Activated T-helper 1 cell treated with anti-CD3 and anti-CD28 coated beads, Interleukin-12 subunit alpha, Interleukin-12 subunit beta, Interleukin-2, Interleukin-4 antibody, amounts not matched to agents 30 ng/mL and 10 ng/mL and 1 ng/mL, durations not matched to agents 14 hours and 24 hours and 36 hours (primary cell): ENCODE data around the gene THADA. TPM values are rescaled to one million over a fixed set of nuclear protein-coding genes. Genes with fewer than 3 reads are reported as not detected.
"Not testable (repeated sequence)": the region's sequence is repeated elsewhere in the genome, so short reads cannot be mapped to it uniquely, and the experiment has no call there.

Experiments used
- DNase-seq: peaks from one replicate; pipeline ENCODE4 v3.0.0; 2021; ENCODE audit warnings: low spot score
- H3K27ac Mint-ChIP-seq: one replicate; pipeline ENCODE4 v1.8.0; 2021; ENCODE audit warnings: mild to moderate bottlenecking, mixed read lengths
- H3K27me3 Mint-ChIP-seq: one replicate; pipeline ENCODE4 v1.8.0; 2022; ENCODE audit warnings: mild to moderate bottlenecking, moderate library complexity, mixed read lengths; ENCODE audit not compliant: insufficient read depth
- H3K36me3 Mint-ChIP-seq: one replicate; pipeline ENCODE4 v1.8.0; 2021; ENCODE audit warnings: low read depth, mixed read lengths
- H3K4me1 Mint-ChIP-seq: one replicate; pipeline ENCODE4 v1.8.0; 2021; ENCODE audit warnings: low read depth, mixed read lengths
- H3K4me3 Mint-ChIP-seq: one replicate; pipeline ENCODE4 v1.8.0; 2021; ENCODE audit warnings: mild to moderate bottlenecking, moderate library complexity, mixed read lengths
- H3K9me3 Mint-ChIP-seq: one replicate; pipeline ENCODE4 v1.8.0; 2021; ENCODE audit warnings: mixed read lengths
- intact Hi-C: fragments of 100-400 bp; cut with micrococcal nuclease; formaldehyde crosslinking; loops from one replicate; pipeline ENCODE4 v1.15.1; 2024
- total RNA-seq: library from RNA; stranded (reverse); gene quantifications from 2 replicates; pipeline ENCODE4 v1.2.3, GENCODE V29; 2022

The THADA gene
- total RNA-seq, 1 donor from 2014 or later, result 51.7 TPM

GRCh38 chr2:43284347-43284746, 311.5 kb downstream of the THADA start:
- Mint-ChIP-seq H3K9me3 (peaks cover 41% of the 10 kb centered on the region), H3K36me3 (peaks cover 87% of the 10 kb centered on the region)
- H3K27ac Mint-ChIP-seq, H3K4me1 Mint-ChIP-seq, H3K4me3 Mint-ChIP-seq, intact Hi-C loops, DNase-seq, H3K27me3 Mint-ChIP-seq: not testable (repeated sequence)

- Mint-ChIP-seq H3K27me3 (no peaks in the 10 kb centered on the region), H3K9me3 (peaks cover 34% of the 10 kb centered on the region), H3K27ac (no peak overlapping the region), H3K4me3 (no peak overlapping the region), H3K36me3 (peaks cover 65% of the 10 kb centered on the region), H3K4me1 (peaks cover 8% of the 10 kb centered on the region)
- no peak for DNase-seq
- intact Hi-C loops, result loop anchor here (2.0 kb wide), 1 partner anchor 14 kb away; no protein-coding TSS in a partner anchor
Observed at GRCh38 chr2:43280994-43281393, 314.8 kb downstream of the THADA start.

GRCh38 chr2:43279317-43279840, 316.5 kb downstream of the THADA start:
- intact Hi-C loops, result no loop called here
- Mint-ChIP-seq H3K4me3 (no peak overlapping the region), H3K27ac (no peak overlapping the region), H3K36me3 (peaks cover 51% of the 10 kb centered on the region), H3K4me1 (peaks cover 8% of the 10 kb centered on the region), H3K27me3 (no peaks in the 10 kb centered on the region), H3K9me3 (peaks cover 22% of the 10 kb centered on the region)
- DNase-seq, result no peak

- Mint-ChIP-seq H3K36me3 (peaks cover 44% of the 10 kb centered on the region), H3K27me3 (no peaks in the 10 kb centered on the region), H3K4me1 (peaks cover 15% of the 10 kb centered on the region), H3K9me3 (peaks cover 15% of the 10 kb centered on the region), H3K27ac (no peak overlapping the region), H3K4me3 (no peak overlapping the region)
- intact Hi-C loops, result no loop called here
- DNase-seq, result no peak
Observed at GRCh38 chr2:43278564-43279220, 317.1 kb downstream of the THADA start.

- Mint-ChIP-seq H3K36me3 (peaks cover 30% of the 10 kb centered on the region), H3K27me3 (no peaks in the 10 kb centered on the region), H3K4me1 (peaks cover 21% of the 10 kb centered on the region), H3K4me3 (no peak overlapping the region), H3K9me3 (no peaks in the 10 kb centered on the region), H3K27ac (no peak overlapping the region)
- no peak for DNase-seq
- intact Hi-C loops, result no loop called here
Observed at GRCh38 chr2:43276962-43277391, 318.9 kb downstream of the THADA start.

GRCh38 chr2:43276266-43276941, 319.4 kb downstream of the THADA start:
- Mint-ChIP-seq H3K27ac (no peak overlapping the region), H3K9me3 (no peaks in the 10 kb centered on the region), H3K36me3 (peaks cover 29% of the 10 kb centered on the region), H3K4me3 (no peak overlapping the region), H3K4me1 (peaks cover 21% of the 10 kb centered on the region), H3K27me3 (no peaks in the 10 kb centered on the region)
- intact Hi-C loops, result no loop called here
- DNase-seq, result no peak

GRCh38 chr2:43274721-43275120, 321.1 kb downstream of the THADA start:
- Mint-ChIP-seq H3K9me3 (no peaks in the 10 kb centered on the region), H3K27ac (no peak overlapping the region), H3K4me3 (no peak overlapping the region), H3K4me1 (peaks cover 21% of the 10 kb centered on the region), H3K36me3 (peaks cover 14% of the 10 kb centered on the region), H3K27me3 (no peaks in the 10 kb centered on the region)
- no peak for DNase-seq
- intact Hi-C loops, result no loop called here

- Mint-ChIP-seq H3K36me3 (peaks cover 15% of the 10 kb centered on the region), H3K27me3 (no peaks in the 10 kb centered on the region), H3K9me3 (no peaks in the 10 kb centered on the region), H3K4me1 (peaks cover 23% of the 10 kb centered on the region), H3K27ac (no peak overlapping the region), H3K4me3 (no peak overlapping the region)
- no peak for DNase-seq
- intact Hi-C loops, result no loop called here
Observed at GRCh38 chr2:43274055-43274454, 321.8 kb downstream of the THADA start.

GRCh38 chr2:43273529-43273928, 322.3 kb downstream of the THADA start:
- H3K4me3 Mint-ChIP-seq, result no peak overlapping the region
- H3K27ac Mint-ChIP-seq, result peak overlapping the region; percentile 29
- H3K36me3 Mint-ChIP-seq, result peaks cover 16% of the 10 kb centered on the region
- no peaks in the 10 kb centered on the region for H3K9me3 Mint-ChIP-seq
- DNase-seq, result no peak
- H3K4me1 Mint-ChIP-seq, result peaks cover 23% of the 10 kb centered on the region
- intact Hi-C loops, result no loop called here
- H3K27me3 Mint-ChIP-seq, result no peaks in the 10 kb centered on the region

- Mint-ChIP-seq H3K9me3 (no peaks in the 10 kb centered on the region), H3K27me3 (no peaks in the 10 kb centered on the region), H3K4me1 (peaks cover 23% of the 10 kb centered on the region), H3K36me3 (peaks cover 10% of the 10 kb centered on the region), H3K4me3 (no peak overlapping the region), H3K27ac (no peak overlapping the region)
- intact Hi-C loops, result no loop called here
- DNase-seq, result no peak
Observed at GRCh38 chr2:43270930-43271615, 324.8 kb downstream of the THADA start.

GRCh38 chr2:43270461-43270860, 325.4 kb downstream of the THADA start:
- no peak for DNase-seq
- Mint-ChIP-seq H3K27me3 (no peaks in the 10 kb centered on the region), H3K4me1 (peaks cover 23% of the 10 kb centered on the region), H3K4me3 (no peak overlapping the region), H3K36me3 (peaks cover 9% of the 10 kb centered on the region), H3K27ac (no peak overlapping the region), H3K9me3 (no peaks in the 10 kb centered on the region)
- intact Hi-C loops, result no loop called here

- no peak overlapping the region for H3K4me3 Mint-ChIP-seq
- peaks cover 9% of the 10 kb centered on the region for H3K36me3 Mint-ChIP-seq
- peaks cover 23% of the 10 kb centered on the region for H3K4me1 Mint-ChIP-seq
- no peaks in the 10 kb centered on the region for H3K27me3 Mint-ChIP-seq
- intact Hi-C loops, result no loop called here
- peak overlapping the region; percentile 16 for H3K27ac Mint-ChIP-seq
- DNase-seq, result no peak
- H3K9me3 Mint-ChIP-seq, result no peaks in the 10 kb centered on the region
Observed at GRCh38 chr2:43269706-43270105, 326.1 kb downstream of the THADA start.

GRCh38 chr2:43269074-43269572, 326.7 kb downstream of the THADA start:
- Mint-ChIP-seq H3K36me3 (peaks cover 13% of the 10 kb centered on the region), H3K4me3 (no peak overlapping the region), H3K27ac (no peak overlapping the region), H3K4me1 (peaks cover 21% of the 10 kb centered on the region), H3K9me3 (no peaks in the 10 kb centered on the region), H3K27me3 (no peaks in the 10 kb centered on the region)
- intact Hi-C loops, result no loop called here
- no peak for DNase-seq
